Measurements from ENCODE around the gene ATPAF1. TPM values are rescaled to one million over a fixed set of nuclear protein-coding genes. Genes with fewer than 3 reads are reported as not detected.
A peak's percentile ranks its signal among the peaks of the same experiment; 100 is the strongest.

Gene ATPAF1
- total and polyA plus RNA-seq, 7 donors = 60.9 to 156 (median 100) TPM

DNA sequence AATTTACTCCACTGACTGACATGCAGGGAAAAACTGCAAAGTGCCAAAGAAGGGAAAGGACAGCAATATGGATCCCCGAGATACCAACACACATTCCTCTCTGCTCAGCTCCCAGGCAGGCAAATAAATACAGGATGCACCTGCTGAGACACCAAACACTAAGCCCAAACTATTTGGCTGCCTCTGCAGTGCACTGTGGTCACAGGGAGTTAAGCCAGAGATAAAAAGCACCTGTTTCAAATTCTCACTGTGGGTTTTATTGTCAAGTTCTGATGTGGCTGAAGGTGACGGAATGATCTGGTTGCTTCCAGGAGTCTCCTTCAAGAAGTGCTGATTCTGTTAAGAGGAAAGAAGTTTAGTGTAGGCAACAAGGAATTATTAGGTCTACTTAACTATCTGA is 21.2 kb upstream of the ATPAF1 start:
- Histone ChIP-seq H3K4me1 (peaks cover 49% of the 10 kb centered on the region), H3K27ac (peak overlapping the region; percentile 65), H3K27me3 (ENCODE audit: insufficient read depth in 3 of 3, low read length in 2 of 3) (no peaks in the 10 kb centered on the region), H3K9me3 (no peaks in the 10 kb centered on the region), H3K4me3 (no peak overlapping the region), H3K36me3 (ENCODE audit: insufficient read depth in 1 of 2, low read depth in 1 of 2) (peaks cover 8 to 76% of the 10 kb centered on the region in 2 donors)
- TF ChIP-seq, protein P1, sequence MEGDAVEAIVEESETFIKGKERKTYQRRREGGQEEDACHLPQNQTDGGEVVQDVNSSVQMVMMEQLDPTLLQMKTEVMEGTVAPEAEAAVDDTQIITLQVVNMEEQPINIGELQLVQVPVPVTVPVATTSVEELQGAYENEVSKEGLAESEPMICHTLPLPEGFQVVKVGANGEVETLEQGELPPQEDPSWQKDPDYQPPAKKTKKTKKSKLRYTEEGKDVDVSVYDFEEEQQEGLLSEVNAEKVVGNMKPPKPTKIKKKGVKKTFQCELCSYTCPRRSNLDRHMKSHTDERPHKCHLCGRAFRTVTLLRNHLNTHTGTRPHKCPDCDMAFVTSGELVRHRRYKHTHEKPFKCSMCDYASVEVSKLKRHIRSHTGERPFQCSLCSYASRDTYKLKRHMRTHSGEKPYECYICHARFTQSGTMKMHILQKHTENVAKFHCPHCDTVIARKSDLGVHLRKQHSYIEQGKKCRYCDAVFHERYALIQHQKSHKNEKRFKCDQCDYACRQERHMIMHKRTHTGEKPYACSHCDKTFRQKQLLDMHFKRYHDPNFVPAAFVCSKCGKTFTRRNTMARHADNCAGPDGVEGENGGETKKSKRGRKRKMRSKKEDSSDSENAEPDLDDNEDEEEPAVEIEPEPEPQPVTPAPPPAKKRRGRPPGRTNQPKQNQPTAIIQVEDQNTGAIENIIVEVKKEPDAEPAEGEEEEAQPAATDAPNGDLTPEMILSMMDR (IDR thresholded peaks at IDR 0.05) = no peak
- 11 to 23% (median 22%) methylated on average over 2 of the region's 2 CpGs for WGBS, 3 donors
- ATAC-seq (peak; percentile 77 to 89 (median 86)), DNase-seq (no peak)
- intact Hi-C loops (cut with DNase I) = no loop called here

DNA sequence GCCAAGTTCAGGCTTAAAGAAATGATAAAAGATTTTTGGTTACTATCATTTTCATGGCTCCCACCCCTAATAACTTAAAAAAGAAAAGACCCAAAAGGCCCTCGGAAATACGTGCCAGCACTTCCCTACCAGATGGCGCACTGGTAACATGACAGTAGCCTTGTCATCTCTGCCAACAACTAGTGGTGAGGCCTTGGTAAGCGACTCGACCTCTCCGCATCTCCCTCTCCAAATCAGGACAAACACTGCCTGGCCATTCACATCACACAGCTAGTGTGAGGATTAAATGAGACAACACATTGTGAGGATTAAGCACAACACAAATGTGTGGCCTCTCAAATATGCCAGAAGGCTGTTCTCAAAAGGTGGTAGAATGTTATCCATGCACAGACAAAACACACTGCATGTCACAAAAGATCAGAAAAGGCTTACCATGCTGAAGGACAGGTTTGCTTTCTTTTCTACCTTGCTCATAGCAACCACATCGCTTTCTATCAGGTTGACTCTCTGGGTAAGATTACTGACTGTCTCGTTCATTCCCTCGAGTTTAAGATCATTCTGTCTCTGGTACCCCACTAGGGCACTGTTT is 19.9 kb upstream of the ATPAF1 start:
- H3K27ac ChIP-seq = peak overlapping the region; percentile 54
- H3K4me1 ChIP-seq = peaks cover 42% of the 10 kb centered on the region
- no peaks in the 10 kb centered on the region for H3K27me3 ChIP-seq (ENCODE audit: insufficient read depth in 3 of 3, low read length in 2 of 3)
- WGBS, 3 donors = 51 to 57% (median 56%) methylated on average over 9 of the region's 9 CpGs
- no peak overlapping the region for H3K4me3 ChIP-seq
- intact Hi-C loops (cut with DNase I) = no loop called here
- ATAC-seq = peak; percentile 40 to 74 (median 71)
- peaks cover 8 to 83% of the 10 kb centered on the region in 2 donors for H3K36me3 ChIP-seq (ENCODE audit: insufficient read depth in 1 of 2, low read depth in 1 of 2)
- DNase-seq = no peak
- TF ChIP-seq, protein P1 (IDR thresholded peaks at IDR 0.05) = no peak
- no peaks in the 10 kb centered on the region for H3K9me3 ChIP-seq

DNA sequence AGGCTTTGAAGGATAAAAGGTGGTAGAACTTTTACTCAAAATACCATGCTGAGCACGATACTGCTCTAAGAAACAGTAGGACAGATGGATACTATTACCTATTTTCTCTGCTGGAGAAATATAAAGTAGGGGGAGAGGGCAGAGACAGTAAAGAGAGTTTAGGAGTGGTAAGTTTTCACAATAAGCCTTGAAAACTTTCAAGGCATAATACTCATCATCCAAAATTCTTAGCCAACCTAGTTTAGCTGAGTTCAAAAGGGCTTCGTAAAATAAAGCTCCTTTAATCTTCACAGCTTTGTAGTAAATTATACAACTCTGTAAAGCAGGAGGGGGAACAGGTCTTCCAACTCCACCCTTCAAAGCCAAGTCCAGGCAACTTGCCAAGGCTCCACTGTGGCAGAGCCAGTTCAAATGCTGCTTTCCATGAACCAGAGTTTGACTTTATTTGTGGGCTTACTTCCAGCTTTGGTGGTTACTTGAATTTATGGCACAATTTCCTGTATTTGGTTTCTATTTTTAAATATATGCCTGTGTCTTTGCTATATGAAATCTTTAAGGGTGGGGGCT is 19.0 kb upstream of the ATPAF1 start:
- peak overlapping the region; percentile 54 for H3K27ac ChIP-seq
- intact Hi-C loops (cut with DNase I) = no loop called here
- H3K4me1 ChIP-seq = peaks cover 39% of the 10 kb centered on the region
- no peaks in the 10 kb centered on the region for H3K27me3 ChIP-seq (ENCODE audit: insufficient read depth in 3 of 3, low read length in 2 of 3)
- peaks cover 11 to 91% of the 10 kb centered on the region in 2 donors for H3K36me3 ChIP-seq (ENCODE audit: insufficient read depth in 1 of 2, low read depth in 1 of 2)
- TF ChIP-seq, protein P1 (IDR thresholded peaks at IDR 0.05) = no peak
- DNase-seq = peak; percentile 42 to 65
- ATAC-seq = peak in 3 of 4 donors; percentile 23 to 63 (median 35)
- H3K9me3 ChIP-seq = no peaks in the 10 kb centered on the region
- 16 to 34% (median 30%) methylated on average over 2 of the region's 2 CpGs for WGBS, 3 donors
- H3K4me3 ChIP-seq = no peak overlapping the region

DNA sequence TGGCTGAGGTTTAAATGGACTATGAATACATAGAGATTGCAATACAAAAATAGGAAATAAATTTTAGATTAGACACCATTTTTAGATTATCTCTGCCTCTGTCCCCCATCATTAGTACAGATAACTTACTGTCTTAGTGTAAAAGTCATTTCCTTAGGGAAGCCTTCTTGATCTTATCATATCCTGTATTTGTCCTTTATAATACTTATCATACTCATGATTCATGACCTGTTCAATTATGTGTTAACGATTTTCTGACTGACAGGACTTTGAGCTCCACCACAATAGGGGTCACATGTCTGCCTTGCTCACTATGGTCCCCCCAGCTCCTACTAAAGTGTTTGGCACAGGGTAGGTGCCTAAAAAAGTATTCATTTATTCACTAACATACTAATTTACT is 18.1 kb upstream of the ATPAF1 start:
- no peak overlapping the region for H3K4me3 ChIP-seq
- H3K27me3 ChIP-seq (ENCODE audit: insufficient read depth in 3 of 3, low read length in 2 of 3) = no peaks in the 10 kb centered on the region
- peaks cover 11 to 95% of the 10 kb centered on the region in 2 donors for H3K36me3 ChIP-seq (ENCODE audit: insufficient read depth in 1 of 2, low read depth in 1 of 2)
- TF ChIP-seq, protein P1 (IDR thresholded peaks at IDR 0.05) = no peak
- DNase-seq (no peak), ATAC-seq (no peak)
- 76 to 83% (median 78%) methylated on average over 1 of the region's 1 CpG for WGBS, 3 donors
- intact Hi-C loops (cut with DNase I) = no loop called here
- H3K9me3 ChIP-seq = no peaks in the 10 kb centered on the region
- H3K27ac ChIP-seq = no peak overlapping the region
- H3K4me1 ChIP-seq = peaks cover 36% of the 10 kb centered on the region

Data from psoas muscle (tissue), 8 donors.